ENCODE measurements around the gene MIP. TPM values are rescaled to one million over a fixed set of nuclear protein-coding genes. Genes with fewer than 3 reads are reported as not detected.

The MIP gene
- total RNA-seq, 1 donor from 2014 or later: not detected

GRCh38 chr12:56437430-56438176 lies 16.9 kb downstream of the MIP start:
- Histone ChIP-seq H3K36me3 (no peaks in the 10 kb centered on the region), H3K9ac (no peak overlapping the region), H3K27ac (no peak overlapping the region), H3K9me3 (ENCODE audit: low read depth) (no peaks in the 10 kb centered on the region), H3K27me3 (no peaks in the 10 kb centered on the region), H4K20me1 (ENCODE audit: low read depth) (peaks cover 9% of the 10 kb centered on the region), H3K4me3 (no peak overlapping the region), H3K79me2 (ENCODE audit: low read depth) (peaks cover 91% of the 10 kb centered on the region), H2AFZ (replicated peaks) (no peak overlapping the region), H3K4me2 (no peak overlapping the region), H3K4me1 (no peaks in the 10 kb centered on the region), H3F3A (ENCODE audit: low read depth) (peaks cover 9% of the 10 kb centered on the region)
- DNase-seq (ENCODE audit: low spot score): no peak
- peaks cover 19% of the 10 kb centered on the region for H3K36me3 Mint-ChIP-seq
- H3K9me3 Mint-ChIP-seq: no peaks in the 10 kb centered on the region
- no peak overlapping the region for H3K4me3 Mint-ChIP-seq
- no peak overlapping the region for H3K27ac Mint-ChIP-seq
- no peaks in the 10 kb centered on the region for H3K4me1 Mint-ChIP-seq
- no peaks in the 10 kb centered on the region for H3K27me3 Mint-ChIP-seq (ENCODE audit: insufficient read depth, low read depth)
- TF ChIP-seq CTCF (IDR thresholded peaks at IDR 0.05) (no peak), EZH2 (IDR thresholded peaks at IDR 0.05) (no peak), EZH2phosphoT487 (IDR thresholded peaks at IDR 0.05) (no peak)

GRCh38 chr12:56434828-56435227 lies 19.6 kb downstream of the MIP start:
- DNase-seq (ENCODE audit: low spot score): no peak
- TF ChIP-seq EZH2phosphoT487 (IDR thresholded peaks at IDR 0.05) (no peak), CTCF (IDR thresholded peaks at IDR 0.05) (no peak), EZH2 (IDR thresholded peaks at IDR 0.05) (no peak)
- peak overlapping the region; percentile 33 for H3K27ac Mint-ChIP-seq

GRCh38 chr12:56431850-56432249 lies 22.6 kb downstream of the MIP start:
- Histone ChIP-seq H3K4me1 (no peaks in the 10 kb centered on the region), H2AFZ (replicated peaks) (no peak overlapping the region), H3F3A (ENCODE audit: low read depth) (no peaks in the 10 kb centered on the region), H3K27me3 (no peaks in the 10 kb centered on the region), H3K4me3 (no peak overlapping the region), H4K20me1 (ENCODE audit: low read depth) (peaks cover 3% of the 10 kb centered on the region), H3K36me3 (no peaks in the 10 kb centered on the region), H3K27ac (no peak overlapping the region), H3K79me2 (ENCODE audit: low read depth) (peaks cover 34% of the 10 kb centered on the region), H3K9me3 (ENCODE audit: low read depth) (no peaks in the 10 kb centered on the region), H3K4me2 (no peak overlapping the region), H3K9ac (no peak overlapping the region)
- Mint-ChIP-seq H3K36me3 (peaks cover 24% of the 10 kb centered on the region), H3K27me3 (ENCODE audit: insufficient read depth, low read depth) (no peaks in the 10 kb centered on the region), H3K4me1 (no peaks in the 10 kb centered on the region), H3K4me3 (no peak overlapping the region), H3K27ac (no peak overlapping the region), H3K9me3 (no peaks in the 10 kb centered on the region)
- no peak for TF ChIP-seq CTCF (IDR thresholded peaks at IDR 0.05)
- no peak for TF ChIP-seq EZH2phosphoT487 (IDR thresholded peaks at IDR 0.05)
- TF ChIP-seq EZH2 (IDR thresholded peaks at IDR 0.05): no peak
- DNase-seq (ENCODE audit: low spot score): no peak

More at GRCh38 chr12:56434828-56435227, 19.6 kb downstream of the MIP start:
- Mint-ChIP-seq H3K4me1 (no peaks in the 10 kb centered on the region), H3K36me3 (peaks cover 16% of the 10 kb centered on the region), H3K27me3 (ENCODE audit: insufficient read depth, low read depth) (no peaks in the 10 kb centered on the region), H3K4me3 (no peak overlapping the region), H3K9me3 (no peaks in the 10 kb centered on the region)
- H3K27ac ChIP-seq: no peak overlapping the region
- H3K27me3 ChIP-seq: no peaks in the 10 kb centered on the region
- H3K36me3 ChIP-seq: no peaks in the 10 kb centered on the region
- H3K79me2 ChIP-seq (ENCODE audit: low read depth): peaks cover 63% of the 10 kb centered on the region
- H3K4me3 ChIP-seq: no peak overlapping the region
- no peak overlapping the region for H3K4me2 ChIP-seq
- H3K9me3 ChIP-seq (ENCODE audit: low read depth): no peaks in the 10 kb centered on the region
- no peak overlapping the region for H2AFZ ChIP-seq (replicated peaks)
- no peaks in the 10 kb centered on the region for H3K4me1 ChIP-seq
- peaks cover 2% of the 10 kb centered on the region for H3F3A ChIP-seq (ENCODE audit: low read depth)
- H3K9ac ChIP-seq: no peak overlapping the region
- H4K20me1 ChIP-seq (ENCODE audit: low read depth): peaks cover 9% of the 10 kb centered on the region

Measured in neural progenitor cell (in vitro differentiated cells).